Suppressor macrophage (primary cell): ENCODE measurements around the gene IFNGR2.

ENCODE experiments used
- DNase-seq, 4 experiments: peaks; one replicate each; pipeline ENCODE4 v3.0.0-alpha.2; 2020 to 2022
- total RNA-seq, 17 experiments: gene quantifications; one replicate each; lab custom pipeline; 2026; ENCODE audit warnings: mixed read lengths in 6 of 17, inconsistent platforms in 3 of 17; lab: John Stamatoyannopoulos, UW

IFNGR2 gene
- 207 to 419 (median 273) reads per million in 17 experiments for total RNA-seq

GRCh38 chr21:33403128-33403785 is at the start of gene IFNGR2:
TSS of gene IFNGR2 (plus strand) at chr21:33403413. CDS start at chr21:33403544, 131 bp downstream.
- peak; percentile 52 to 87 (median 74) for DNase-seq

DNA sequence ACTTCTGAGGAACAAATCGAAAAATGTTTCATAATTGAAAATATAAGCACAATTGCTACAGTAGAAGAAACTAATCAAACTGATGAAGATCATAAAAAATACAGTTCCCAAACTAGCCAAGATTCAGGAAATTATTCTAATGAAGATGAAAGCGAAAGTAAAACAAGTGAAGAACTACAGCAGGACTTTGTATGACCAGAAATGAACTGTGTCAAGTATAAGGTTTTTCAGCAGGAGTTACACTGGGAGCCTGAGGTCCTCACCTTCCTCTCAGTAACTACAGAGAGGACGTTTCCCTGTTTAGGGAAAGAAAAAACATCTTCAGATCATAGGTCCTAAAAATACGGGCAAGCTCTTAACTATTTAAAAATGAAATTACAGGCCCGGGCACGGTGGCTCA is 47.9 kb upstream of the IFNGR2 start:
- DNase-seq: no peak

- DNase-seq: no peak
Observed at GRCh38 chr21:33355996-33356395, 47.2 kb upstream of the IFNGR2 start.

GRCh38 chr21:33357177-33357576 is 46.0 kb upstream of the IFNGR2 start:
- no peak for DNase-seq

DNA sequence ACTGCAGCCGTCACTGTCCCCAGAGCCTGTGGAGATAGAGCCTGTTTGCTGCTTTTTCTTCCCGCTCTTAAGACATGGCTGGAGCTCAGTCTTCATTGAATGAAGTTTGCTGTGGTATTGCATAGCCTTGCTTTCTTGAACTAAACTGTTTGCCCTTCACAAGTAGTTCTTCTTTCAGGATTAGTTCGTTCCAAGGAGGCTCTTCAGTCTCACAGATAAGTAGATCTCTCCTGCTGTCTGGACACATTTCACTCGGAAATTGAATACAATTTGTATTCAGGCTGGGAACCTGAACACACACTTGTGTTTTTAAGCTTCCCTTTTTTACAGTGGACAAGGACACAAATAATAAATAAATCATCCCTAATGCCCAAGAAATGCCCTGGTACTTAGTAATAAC is 43.8 kb upstream of the IFNGR2 start:
- no peak for DNase-seq

- DNase-seq: peak in 1 of 4 experiments; percentile 52
Observed at GRCh38 chr21:33360281-33360680, 42.9 kb upstream of the IFNGR2 start.

- DNase-seq: peak; percentile 71 to 84 (median 74)
Observed at GRCh38 chr21:33360881-33361602, 42.2 kb upstream of the IFNGR2 start.

GRCh38 chr21:33362044-33362555 is 41.1 kb upstream of the IFNGR2 start:
- peak; percentile 44 to 66 (median 64) for DNase-seq

DNA sequence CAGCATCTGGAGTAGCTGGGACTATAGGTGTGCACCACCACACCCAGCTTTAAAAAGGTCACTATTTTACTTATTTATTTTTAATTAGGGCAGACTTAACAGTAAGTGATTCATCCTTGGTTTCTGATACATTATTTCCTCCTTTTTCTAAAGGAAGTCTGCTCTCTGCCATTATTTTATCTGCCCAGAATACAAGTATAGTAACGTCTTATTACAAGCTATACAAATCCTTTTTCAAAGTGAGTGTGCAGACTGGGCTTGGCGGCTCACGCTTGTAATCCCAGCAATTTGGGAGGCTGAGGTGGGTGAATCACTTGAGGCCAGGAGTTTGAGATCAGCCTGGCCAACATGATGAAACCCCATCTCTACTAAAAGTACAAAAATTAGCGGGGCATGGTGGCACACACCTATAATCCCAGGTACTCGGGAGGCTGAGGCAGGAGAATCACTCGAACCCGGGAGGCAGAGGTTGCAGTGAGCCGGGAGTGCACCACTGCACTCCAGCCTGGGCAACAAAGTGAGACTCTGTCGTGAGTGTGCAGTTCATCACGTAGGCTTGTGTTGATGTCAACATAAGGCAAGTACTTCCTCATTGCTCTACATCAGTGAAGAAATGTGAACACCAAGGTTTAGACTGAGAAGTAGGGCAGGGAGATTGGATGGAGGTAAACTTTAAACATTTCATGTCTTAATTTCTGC is 39.2 kb upstream of the IFNGR2 start:
- DNase-seq: peak; percentile 68 to 90 (median 80)

GRCh38 chr21:33364830-33365229 is 38.4 kb upstream of the IFNGR2 start:
- no peak for DNase-seq

DNA sequence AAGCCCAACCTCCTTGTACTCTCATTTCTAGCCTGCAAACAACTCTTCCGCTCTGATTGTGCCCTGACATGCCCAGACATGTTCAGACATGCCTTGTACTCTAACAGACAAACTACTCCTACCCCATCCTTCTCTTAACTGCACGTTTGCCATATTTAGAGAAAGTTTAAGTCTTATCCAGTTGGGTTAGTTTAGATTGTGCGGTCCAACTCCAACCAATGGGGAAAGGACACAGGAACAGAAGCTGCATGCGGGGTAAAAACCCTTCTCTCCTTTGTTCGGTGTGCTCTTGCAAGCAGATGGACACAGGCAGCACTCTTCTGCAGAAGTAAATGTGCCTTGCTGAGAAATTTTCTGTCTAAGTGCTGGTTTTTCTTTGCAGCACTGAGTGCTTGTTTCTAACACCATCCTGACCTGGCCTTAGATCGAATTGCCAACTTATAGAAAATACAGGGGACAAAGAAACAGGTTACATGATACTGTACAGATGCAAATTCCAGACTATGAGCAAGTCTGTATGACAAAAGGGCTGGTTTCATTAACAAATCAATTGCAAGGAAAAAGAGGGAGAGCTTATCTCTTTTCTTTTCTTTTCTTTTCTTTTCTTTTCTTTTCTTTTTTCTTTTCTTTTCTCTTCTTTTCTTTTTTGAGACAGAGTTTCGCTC is 35.8 kb upstream of the IFNGR2 start:
- no peak for DNase-seq

DNA sequence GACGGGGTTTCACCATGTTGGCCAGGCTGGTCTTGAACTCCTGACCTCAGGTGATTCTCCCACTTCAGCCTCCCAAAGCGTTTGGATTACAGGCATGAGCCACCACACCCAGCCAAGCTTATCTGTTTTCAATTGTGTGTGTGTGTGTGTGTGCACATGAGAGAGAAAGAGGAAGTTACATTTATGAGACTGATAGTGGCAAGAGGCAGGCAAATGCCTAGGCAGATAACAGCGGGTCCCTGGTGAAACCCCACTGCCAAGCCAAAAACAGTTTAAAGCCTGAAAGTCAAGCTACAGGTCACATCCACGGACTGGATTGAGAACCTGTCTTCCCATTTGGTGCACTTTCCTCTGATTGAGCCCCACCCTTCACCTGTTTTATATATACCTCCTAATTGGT is 35.1 kb upstream of the IFNGR2 start:
- no peak for DNase-seq

GRCh38 chr21:33368576-33368975 is 34.6 kb upstream of the IFNGR2 start:
- DNase-seq: no peak

DNA sequence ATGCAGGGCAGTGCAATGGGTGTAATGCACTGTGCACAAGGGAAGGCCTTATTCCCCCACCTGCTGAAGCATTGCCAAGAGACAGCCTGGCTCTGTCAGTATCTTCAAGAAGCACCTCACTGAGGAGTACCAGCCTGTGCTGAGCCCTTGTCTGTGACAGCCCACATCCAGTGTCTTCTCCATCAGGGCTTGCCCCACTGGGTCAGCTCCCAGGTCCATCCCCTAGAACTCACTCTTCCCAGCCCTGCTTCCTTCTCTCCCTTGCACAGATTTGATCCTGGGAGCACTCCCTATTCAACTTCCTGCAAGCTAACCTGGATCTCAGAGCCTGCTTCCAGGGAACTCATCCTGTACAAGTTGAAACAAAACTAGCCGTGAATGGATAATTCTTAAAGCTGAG is 33.6 kb upstream of the IFNGR2 start:
- no peak for DNase-seq

- no peak for DNase-seq
Observed at GRCh38 chr21:33370305-33370704, 32.9 kb upstream of the IFNGR2 start.

DNA sequence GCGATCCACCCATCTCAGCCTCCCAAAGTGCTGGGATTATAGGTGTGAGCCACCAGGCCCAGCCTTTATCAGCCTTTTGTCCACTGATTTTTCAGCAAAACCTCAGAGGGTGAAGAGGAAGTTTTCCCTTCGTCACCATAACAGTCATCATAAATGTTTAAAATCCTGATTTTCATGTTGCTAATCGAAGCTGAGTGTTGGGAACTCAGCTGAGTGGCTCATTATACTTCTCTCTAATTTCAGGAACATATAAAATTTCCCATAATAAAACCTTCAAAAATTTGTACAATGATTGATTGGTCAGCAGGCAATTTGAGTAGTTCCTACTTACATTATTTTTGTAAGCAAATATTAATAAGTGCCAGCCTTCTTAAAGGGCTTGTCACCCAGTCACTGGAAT is 31.8 kb upstream of the IFNGR2 start:
- peak in 2 of 4 experiments; percentile 22 to 38 for DNase-seq

DNA sequence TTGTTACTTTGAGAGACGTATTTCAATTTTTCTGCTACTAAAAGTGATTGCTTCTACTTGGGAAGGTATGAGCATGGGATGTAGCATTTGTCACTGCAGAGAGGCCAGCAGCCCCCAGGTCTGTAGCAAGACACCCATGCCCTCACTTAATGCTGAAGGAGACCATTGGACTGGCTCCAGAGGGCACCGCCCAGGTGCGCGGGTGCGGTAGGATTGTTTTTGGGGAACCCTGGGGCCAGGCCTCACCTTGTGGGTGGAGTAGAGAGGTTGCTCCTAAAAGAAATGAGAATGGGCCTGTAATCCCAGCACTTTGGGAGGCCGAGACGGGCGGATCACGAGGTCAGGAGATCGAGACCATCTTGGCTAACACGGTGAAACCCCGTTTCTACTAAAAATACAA is 30.6 kb upstream of the IFNGR2 start:
- no peak for DNase-seq

DNA sequence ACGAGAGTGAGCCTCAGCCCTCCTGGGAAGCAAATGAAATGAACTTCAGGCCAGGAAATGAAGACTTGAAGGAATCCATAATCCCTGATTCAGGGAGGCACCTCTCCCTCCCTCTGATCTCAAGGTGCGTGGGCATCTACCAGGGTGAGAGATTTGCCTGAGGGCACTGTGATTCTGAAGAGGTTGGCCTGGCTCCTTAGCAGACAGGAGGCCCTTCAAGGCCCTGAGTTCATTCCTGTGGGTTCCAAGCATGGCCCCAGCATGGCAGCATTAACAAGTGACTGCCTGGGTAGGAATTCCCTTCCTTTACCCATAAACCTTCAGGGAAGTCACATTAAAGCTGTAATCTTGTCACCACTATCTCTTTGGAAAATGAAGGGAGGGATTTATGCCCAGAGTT is 29.8 kb upstream of the IFNGR2 start:
- no peak for DNase-seq

DNA sequence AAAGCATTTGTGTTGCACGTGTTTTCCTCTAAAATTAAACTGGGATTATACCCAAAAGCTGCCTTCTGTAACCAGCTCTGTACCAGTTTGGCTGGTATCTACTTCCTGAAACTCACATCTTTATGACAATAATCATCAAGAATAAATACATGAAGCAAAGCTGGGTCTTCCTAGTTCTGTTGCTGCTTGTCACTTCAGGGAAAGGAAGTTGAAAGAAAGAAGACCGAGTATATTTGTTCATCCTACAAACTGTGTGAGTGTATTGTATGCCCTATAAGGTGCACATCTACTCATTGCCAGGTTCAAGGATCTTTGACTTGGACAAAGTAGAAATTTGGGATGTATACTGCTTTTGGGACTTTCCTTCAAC is 29.1 kb upstream of the IFNGR2 start:
- peak in 3 of 4 experiments; percentile 49 to 80 (median 79) for DNase-seq

DNA sequence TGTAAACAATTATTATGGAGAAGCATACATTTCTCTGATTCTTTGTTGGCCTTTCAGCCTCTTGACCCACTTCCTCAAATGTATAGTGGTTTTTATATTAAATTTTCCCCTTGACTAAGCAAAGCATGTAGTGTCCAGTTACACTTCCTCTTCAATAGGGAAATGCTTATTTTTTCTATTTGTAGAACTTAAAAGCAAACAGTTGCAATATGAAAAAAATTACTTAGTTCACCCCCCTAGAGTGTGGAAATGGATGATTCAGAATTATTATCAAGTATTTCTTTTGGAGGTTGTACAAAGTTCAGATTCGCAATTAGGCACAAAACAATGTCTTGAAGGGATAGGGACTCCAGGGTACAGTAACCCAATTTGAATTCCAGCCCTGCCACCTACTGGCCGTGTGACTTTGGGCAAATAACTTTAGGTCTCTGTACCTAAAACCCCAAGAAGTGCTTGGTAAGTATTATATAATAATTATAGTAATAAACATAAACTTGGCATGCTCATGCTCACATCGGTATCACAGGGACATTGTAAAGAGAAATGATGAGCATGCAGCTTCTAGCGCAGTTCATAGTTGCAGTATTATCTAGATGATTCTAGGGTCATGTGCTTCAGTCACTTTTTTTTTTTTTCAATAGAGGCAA is 28.6 kb upstream of the IFNGR2 start:
- DNase-seq: peak; percentile 71 to 95 (median 86)

- DNase-seq: no peak
Observed at GRCh38 chr21:33375101-33375644, 28.0 kb upstream of the IFNGR2 start.
